NK-92 (cell line): ENCODE results near the gene ELMO1.

Experiments used
- DNase-seq: peaks from one replicate; lab custom pipeline; 2025; ENCODE audit not compliant: unreplicated experiment; lab: John Stamatoyannopoulos, UW

The ELMO1 gene, protein sequence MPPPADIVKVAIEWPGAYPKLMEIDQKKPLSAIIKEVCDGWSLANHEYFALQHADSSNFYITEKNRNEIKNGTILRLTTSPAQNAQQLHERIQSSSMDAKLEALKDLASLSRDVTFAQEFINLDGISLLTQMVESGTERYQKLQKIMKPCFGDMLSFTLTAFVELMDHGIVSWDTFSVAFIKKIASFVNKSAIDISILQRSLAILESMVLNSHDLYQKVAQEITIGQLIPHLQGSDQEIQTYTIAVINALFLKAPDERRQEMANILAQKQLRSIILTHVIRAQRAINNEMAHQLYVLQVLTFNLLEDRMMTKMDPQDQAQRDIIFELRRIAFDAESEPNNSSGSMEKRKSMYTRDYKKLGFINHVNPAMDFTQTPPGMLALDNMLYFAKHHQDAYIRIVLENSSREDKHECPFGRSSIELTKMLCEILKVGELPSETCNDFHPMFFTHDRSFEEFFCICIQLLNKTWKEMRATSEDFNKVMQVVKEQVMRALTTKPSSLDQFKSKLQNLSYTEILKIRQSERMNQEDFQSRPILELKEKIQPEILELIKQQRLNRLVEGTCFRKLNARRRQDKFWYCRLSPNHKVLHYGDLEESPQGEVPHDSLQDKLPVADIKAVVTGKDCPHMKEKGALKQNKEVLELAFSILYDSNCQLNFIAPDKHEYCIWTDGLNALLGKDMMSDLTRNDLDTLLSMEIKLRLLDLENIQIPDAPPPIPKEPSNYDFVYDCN

DNA sequence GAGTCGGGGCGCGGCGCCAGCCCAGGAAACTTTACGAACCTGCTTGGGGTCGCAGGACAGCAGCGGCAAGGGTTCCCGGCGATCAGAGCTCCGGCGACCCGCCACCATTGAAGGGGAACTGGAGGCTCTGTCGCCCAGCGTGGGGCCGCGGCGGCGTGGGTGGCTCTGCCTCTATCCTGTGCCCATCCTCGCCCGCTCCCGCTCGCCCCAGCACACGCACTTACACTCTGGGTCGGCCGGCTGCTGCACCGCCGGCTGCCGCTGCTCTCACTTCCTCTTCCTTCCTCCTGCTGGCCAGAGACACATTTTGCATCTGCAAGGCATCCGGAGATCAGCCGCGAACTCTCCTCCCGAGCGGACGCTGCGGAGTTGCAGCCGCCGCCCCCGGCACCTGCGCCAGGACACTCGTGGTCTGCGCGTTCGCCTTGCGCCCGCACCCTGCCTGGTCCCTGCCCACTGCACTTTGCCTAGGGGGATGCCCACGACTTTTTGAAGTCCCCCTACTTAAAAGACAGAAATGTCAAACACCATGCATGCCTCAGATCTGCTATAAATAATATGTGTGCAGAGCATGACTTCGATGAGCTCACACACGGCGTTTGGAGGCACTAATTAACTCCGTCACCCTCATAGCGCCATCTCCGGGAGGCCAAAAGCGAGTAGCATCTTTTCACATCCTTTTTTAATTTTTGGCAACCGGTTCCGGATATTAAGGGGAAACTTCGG, at the start of gene ELMO1:
Gene ELMO1, minus strand, starts transcription at position 229 of the 726 bp plus-strand sequence. CDS start 106,174 bp downstream, outside the sequence.
- no peak for DNase-seq

DNA sequence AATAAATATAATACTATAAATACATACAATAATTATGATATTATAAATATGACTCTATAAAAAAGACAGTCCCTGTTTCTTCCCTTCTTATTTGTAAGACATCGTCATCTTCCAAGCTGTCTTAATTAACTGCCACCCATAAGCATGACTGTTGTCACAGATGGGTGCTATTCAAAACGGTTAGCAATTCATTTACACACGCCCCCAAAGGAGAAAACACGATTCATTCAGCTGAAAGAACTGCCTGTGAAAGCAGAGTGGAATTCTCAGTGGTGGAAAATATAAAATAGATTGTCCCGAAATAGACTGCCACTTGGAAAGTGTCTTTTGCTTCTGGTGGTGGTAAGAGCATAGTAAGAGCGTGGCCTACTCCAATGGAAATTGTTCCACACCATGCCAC, 48.9 kb upstream of the ELMO1 start:
- DNase-seq: no peak

DNA sequence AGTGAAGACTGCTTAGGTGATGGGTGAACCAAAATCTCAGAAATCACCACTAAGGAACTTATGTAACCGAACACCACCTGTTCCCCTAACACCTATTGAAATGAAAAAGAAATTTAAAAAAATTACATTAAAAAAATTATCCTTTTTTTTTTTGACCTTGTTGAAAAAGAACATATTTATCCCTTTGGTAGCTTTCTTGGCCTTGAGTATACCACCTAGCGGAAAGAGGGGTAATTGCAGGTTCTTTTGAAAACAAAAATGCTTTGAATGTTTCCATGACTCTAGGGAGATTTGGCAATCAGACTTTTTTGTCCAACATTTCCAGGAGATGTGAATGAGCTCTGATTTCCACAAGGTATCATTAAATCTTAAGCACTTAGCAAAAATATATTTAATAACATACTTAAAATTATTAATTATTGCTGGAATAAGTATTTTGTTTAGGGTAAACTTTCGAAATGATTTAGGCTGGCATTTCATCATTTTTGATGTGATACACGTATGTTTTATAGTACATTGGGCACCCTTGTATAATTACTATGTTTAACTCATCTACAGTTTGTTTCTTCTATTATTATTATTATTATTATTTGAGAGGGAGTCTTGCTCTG, 47.0 kb upstream of the ELMO1 start:
- no peak for DNase-seq

DNA sequence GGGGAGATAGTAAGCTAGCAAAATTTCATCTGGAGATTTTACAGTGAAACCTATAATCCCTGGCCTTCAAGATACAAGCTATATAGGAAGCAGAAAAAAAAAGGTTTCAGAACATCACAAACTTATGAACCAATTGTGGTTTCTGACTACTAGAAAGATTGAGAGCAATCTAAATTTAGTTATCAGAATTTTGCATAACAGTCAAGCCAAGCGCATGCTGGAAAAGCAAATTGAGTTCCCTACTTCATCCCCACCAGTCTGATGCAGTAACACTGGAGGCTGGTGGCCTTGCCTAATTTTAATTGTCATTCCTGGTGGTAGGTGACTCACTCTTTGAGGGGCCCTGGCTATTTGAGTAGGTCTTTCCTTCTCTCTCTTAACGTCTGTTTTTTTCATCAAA, 46.3 kb upstream of the ELMO1 start:
- DNase-seq: no peak

DNA sequence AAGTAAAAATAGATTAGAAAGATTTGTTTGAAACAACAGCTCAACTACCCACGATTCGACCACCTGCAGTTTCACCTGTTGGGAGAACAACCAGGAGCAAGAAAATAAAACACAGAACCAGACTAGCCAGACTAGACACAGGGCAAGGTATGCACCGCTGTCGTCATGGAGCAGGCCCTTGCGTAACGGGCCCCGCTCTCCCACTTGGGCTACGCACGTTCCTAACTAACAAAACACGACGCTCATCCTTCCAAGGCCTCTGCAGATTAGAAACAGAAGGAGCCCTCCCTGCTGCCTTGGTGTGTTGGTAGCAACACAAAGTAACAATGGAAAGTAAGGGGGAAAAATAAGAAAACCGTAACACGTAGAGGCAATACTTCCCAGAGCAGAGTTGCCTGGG, 45.1 kb upstream of the ELMO1 start:
- no peak for DNase-seq

DNA sequence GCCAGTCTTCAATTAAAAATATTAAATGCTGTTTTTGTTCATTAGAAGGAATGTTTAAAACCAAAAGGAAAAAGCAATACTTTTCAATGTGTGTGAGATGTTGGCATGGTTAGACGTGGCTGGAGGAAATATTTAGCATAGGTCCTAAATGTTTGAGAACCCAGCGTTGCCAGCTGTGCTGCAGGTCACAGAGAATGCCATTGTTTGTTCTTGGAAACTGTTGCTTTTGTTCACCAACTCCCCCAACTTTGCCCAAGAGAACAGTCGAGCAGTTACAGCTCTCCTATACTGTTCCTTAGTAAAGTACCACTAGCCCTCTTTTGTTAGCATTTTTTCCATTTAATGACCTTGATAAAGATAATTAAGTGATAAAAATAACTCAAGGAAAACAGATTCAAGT, 44.5 kb upstream of the ELMO1 start:
- no peak for DNase-seq

DNA sequence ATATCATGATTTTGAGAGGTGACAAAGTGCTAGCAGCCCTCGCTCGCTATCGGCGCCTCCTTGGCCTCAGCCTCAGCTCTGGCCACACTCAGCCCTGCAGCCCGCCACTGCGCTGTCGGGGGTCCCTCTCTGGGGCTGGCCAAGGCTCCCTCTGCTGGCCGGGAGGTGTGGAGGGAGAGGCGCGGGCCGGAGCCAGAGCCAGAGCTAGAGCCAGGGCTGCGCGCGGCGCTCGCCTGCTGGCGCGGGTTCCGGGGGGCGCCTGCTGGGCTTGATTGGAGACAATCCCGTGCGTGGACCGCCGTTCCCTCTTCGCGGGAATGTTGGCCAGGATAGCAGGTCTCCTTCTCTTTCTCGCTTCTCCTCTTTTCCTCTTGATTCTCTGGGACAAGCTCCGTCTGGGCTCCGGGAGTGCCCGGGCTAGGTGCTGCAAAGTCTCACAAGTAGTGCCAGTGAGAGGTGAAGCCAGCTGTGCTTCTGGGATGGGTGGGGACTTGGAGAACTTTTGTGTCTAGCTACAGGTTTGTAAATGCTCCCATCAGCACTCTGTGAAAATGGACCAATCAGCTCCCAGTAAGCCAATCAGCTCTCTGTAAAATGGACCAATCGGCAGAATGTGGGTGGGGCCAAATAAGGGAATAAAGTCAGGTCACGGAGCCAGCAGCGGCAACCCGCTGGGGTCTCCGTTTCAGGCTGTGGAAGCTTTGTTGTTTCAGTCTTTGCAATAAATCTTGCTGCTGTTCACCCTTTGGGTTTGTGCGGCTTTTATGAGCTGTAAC, 43.4 kb upstream of the ELMO1 start:
- no peak for DNase-seq

DNA sequence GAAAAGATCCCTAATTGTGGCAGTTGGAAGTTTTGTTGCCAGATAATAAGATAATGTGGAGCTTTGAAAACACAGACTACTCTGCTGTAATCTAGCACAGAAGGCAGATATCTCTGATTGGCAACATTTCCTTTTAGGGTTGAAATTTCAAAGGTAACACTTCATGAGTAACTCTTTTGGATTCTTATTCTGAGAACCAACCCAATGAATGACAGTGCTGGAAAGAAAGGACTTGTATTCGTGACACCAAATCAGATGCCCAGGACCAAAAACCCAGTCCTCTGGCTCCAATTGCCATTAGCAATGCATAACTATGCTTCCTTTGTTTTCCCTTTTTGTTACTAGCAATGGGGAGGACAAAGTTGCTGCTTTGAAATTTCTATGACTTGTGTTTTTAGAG, 41.0 kb upstream of the ELMO1 start:
- DNase-seq: no peak

DNA sequence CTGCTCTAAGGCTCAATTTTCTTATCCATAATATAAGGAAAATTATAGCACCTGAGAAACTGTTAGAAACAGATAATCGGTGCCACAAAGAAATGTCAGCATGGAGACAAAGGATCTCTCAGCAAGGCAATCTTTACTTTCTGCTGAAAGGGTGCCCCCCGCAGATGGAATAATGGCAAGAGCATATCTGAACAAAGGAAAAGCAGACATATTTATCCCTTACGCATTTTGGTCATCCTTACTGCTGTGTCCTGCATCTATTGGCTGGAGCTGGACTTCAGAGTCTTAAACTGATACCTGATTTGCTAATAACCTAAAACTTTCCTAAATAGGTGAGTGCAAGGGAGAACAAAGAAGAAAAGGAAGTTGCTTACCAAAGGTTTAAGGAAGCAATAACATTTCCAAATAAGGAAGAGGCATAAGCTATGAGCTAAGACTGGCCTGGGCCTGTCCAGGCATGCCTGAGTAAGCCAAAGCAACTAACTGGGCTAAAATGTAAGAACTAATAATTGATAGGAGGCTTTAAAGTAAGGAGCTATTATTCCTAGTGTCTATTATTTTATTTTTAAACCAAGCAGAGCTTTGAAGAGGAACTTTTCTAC, 39.6 kb upstream of the ELMO1 start:
- DNase-seq: no peak

DNA sequence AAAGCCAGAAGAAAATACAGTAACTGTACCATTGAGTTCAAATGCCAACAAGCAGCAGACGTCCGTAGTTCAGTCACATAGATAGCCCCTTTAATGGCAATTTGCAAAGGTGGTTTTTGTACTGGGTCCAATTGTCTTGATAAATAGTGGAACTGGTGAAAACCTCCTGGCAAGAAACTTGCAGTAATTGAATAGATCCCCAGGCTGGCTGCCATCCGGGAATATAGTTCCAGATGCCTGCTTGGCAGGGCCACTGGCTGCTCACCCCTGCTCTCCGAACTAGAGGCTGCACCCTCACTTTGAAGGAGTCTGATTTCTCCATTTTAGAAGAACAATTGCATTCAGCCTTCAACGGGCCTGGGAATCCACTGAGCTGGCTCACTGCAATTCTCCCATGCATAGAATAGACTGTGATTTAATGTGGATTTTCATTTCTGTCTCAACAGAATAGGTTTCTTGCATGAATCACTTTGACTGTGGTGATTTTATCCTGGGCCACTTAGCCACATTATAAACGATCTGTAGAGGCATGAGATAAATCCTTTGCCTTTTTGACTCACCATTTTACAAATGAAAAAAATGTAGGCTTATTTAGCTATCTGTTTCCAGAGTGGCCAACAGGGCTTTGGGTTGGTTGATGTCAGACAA, 35.9 kb upstream of the ELMO1 start:
- DNase-seq: no peak

DNA sequence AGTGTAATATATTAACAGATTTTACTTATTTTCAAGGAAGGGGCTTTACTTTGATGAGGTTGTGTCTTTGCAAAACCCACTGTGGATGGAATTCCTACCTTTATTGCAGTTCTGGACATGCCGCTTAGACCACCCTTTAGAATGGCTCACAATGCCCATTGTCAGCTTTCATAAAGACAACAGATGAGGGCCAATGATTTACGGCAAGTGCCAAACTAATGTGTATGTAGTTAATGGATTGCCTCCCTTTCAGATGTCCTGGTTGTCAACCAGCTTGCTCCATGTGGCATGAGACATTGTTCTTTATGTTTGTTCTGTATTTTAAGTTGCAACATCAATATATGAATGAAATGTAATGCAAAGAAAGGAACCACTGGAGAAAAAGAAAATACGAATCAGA, 35.0 kb upstream of the ELMO1 start:
- DNase-seq: no peak

DNA sequence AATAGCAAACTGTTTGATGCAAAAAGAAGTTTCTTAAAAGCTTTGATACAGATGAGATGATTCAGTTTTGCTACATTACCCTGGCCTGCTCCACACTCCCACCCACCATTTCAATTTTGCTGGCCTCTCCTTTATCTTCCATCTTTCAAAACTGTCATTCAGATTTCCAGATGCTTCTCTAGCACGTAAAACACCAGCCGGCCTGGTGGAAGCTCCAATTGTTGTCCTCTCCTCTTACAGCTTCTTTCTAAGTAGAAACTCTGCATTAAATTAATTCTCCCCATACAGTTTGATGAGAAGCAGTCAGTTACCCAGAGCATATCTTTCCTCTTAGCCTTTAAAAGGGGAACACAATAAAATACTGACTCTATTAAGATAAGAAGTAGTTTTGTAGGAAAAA, 34.3 kb upstream of the ELMO1 start:
- no peak for DNase-seq

DNA sequence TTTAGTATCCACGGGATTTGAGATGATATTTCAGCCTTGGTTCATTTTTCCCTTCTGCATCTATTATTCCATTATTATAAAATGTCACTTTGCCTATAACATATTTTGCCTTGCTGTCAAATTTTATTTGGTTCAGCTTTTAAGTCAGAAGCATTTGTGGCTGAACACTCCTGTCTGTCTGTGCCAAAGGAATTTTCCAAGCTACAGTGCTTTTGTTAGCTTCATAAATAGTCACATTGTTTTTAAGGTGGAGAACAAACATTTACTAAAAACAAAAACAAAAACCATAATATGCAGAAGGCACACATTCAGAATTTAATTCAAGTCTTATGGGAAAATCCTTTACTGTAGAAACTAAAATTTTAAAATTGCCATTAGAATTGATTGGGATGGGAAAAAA, 33.8 kb upstream of the ELMO1 start:
- no peak for DNase-seq

DNA sequence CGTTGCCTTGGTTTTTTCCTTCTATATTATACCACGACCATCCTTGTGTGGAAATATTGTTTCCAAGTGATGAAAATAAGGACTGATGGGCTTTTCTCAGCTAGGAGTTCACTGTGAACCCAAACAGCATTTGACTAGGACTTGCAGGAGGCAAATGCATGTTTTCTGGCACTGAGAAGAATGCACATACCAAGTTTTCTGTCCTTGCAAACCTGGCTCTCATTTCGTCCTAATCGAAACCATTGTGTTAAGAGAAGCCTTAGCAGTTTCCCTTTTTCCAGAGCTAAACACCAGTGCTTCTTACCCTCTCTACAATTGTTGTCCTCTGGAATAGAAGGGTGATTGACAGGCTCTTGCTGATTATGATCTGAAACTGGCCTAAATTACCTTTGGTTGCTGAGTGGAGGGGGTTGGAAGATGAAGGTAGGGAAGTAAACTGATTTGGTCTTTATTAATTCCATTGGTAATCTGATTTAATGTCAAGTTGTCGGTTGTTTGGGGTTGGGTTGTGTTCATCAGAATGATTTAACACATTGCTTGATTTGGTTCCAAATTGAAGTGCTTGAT, 33.1 kb upstream of the ELMO1 start:
- no peak for DNase-seq

DNA sequence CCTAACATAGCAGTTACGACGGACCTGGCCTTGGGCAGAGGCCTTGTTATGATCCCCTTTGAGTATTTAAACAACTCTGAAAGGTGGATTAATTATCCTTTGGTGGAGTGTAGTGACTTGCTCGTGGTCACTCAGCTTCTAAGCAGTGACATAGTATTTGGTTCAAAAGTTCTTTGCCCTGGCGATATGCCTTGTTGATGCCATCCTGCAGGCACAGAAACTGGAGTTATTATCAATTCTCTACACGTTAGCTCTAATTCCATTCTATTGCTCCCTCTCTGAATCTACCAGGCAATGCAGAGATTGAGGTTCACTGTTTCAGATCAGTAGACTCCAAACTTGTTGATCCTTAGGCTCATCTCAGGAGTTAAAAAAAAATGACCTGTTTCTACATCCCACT, 32.5 kb upstream of the ELMO1 start:
- no peak for DNase-seq

DNA sequence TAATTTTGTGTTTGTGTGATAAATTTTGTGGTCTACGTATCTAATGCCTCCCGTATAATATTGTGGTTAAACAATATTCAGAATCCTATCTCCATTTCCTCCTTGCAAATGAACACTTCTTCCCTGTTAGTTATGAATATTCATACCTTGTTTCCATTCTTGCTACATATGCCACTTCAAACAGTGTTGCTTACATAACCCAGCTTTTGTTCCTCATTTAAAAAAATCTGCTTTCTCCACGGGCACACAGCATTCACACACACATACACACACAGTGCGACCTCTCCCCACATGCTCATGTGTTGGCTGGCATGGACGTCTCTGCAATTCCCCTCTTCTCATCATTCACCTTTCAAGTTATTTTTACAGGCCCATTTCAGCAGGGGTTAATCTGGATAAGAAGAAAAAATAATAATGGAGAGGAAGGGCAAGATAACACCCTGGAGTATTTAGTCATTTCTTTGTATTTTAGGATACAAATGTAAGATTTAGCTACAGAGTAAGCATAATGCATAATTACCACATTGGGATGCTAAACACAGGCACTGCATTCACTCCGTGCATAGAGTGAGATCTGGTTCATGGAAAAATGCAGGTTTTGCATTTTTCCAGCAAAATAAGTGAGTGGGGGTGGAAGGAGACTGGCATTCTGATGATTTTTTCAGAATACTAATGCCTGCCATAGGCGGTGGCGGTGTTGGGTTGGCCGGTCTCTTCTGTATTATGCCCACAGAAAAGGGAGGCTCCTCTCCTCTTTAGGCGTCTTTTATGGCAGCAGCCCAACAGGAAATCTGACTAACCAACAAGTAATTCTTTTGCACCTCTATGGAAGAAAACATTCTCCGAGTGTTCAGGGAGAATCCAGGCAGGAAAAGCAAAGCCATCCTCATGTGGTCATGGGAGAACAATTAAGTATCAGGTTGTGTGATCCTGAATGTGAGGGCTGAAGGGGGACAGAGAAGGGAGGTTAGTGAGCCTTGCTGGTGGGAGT, 31.7 kb upstream of the ELMO1 start:
- DNase-seq: no peak

DNA sequence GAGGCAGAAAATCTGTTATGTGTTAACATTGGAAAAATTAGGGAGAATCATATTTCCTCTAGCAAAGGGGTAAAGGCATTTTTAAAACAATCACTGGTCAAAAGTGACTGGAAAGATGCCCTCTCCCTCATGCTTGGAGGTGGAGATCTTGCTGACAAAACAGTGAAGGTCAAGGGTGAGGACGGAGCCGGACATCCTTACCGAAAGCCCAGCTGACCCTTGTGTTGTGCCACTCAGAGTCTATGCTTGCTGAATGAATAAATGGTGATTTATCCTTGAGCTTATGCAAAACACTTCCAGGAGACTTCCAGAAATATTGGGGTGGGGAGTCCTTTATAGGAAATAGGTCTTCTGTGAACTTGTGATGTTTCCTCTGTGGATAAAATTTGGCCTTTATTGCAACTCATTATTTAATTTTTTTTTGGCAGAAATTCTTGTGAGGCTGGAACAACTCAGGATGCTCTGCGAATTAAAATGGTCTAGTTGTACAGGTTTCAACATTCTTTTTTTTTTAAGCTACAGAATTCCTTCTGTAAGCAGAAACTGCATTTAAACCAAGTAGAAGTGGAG, 28.3 kb upstream of the ELMO1 start:
- no peak for DNase-seq

DNA sequence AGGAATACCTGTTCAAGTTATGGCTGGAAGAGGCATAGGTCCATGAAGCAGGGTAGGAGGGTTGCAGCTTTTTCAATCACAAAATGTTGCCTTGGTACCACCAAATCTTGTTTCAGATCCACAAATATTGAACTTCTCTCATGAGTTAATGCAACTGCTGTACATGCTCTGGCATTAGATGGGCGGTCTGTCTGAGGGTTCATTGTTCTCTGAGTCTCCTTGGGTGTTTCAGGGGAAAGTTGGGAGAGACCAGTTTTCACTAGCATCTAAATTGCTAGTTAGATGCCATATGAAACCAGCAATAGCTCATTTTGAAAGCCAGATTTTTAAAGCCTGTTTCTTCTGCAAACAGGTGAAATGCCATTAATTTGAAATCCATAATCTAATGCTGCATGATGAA, 27.8 kb upstream of the ELMO1 start:
- no peak for DNase-seq
